Peyer's patch (tissue), 4 donors: Measurements from ENCODE around the gene IL17RA.

Source experiments
- POLR2A ChIP-seq, 2 donors: fragments of 450-650 bp; IDR thresholded peaks; one replicate each; pipeline ENCODE4 v1.5.1; 2017; ENCODE audit warnings: antibody characterized with exemption in 2 of 2, mild to moderate bottlenecking in 2 of 2, moderate library complexity in 2 of 2
- TF ChIP-seq, protein P1 (sequence below), 6 experiments: fragments of 450-650 bp in 4 of 6; fragments of 200-600 bp in 2 of 6; sonication (generic) in 1 of 6; IDR thresholded peaks; one replicate each; pipeline ENCODE4 v1.5.1; 2017 to 2019; ENCODE audit warnings: antibody characterized with exemption in 6 of 6, mild to moderate bottlenecking in 3 of 6, moderate library complexity in 1 of 6

- TF ChIP-seq, protein P1, sequence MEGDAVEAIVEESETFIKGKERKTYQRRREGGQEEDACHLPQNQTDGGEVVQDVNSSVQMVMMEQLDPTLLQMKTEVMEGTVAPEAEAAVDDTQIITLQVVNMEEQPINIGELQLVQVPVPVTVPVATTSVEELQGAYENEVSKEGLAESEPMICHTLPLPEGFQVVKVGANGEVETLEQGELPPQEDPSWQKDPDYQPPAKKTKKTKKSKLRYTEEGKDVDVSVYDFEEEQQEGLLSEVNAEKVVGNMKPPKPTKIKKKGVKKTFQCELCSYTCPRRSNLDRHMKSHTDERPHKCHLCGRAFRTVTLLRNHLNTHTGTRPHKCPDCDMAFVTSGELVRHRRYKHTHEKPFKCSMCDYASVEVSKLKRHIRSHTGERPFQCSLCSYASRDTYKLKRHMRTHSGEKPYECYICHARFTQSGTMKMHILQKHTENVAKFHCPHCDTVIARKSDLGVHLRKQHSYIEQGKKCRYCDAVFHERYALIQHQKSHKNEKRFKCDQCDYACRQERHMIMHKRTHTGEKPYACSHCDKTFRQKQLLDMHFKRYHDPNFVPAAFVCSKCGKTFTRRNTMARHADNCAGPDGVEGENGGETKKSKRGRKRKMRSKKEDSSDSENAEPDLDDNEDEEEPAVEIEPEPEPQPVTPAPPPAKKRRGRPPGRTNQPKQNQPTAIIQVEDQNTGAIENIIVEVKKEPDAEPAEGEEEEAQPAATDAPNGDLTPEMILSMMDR (IDR thresholded peaks at IDR 0.05) = no peak
- TF ChIP-seq POLR2A (IDR thresholded peaks at IDR 0.05) = no peak
Measured at GRCh38 chr22:17102297-17102667, 17.5 kb downstream of the IL17RA start.
